Glutamatergic neuron (in vitro differentiated cells): ENCODE results near the gene ROBO1. TPM values are rescaled to one million over a fixed set of nuclear protein-coding genes. Genes with fewer than 3 reads are reported as not detected.

Source experiments
- DNase-seq: peaks from one replicate; pipeline ENCODE4 v3.0.0; 2022
- H3K27ac Mint-ChIP-seq: one replicate; pipeline ENCODE4 v1.8.0; 2020; ENCODE audit warnings: mild to moderate bottlenecking, mixed read lengths, inconsistent platforms; ENCODE audit not compliant: unreplicated experiment
- H3K27me3 Mint-ChIP-seq: one replicate; pipeline ENCODE4 v1.8.0; 2020; ENCODE audit warnings: mild to moderate bottlenecking, moderate library complexity, mixed read lengths, inconsistent platforms; ENCODE audit not compliant: unreplicated experiment
- H3K36me3 Mint-ChIP-seq: one replicate; pipeline ENCODE4 v1.8.0; 2020; ENCODE audit warnings: mild to moderate bottlenecking, mixed read lengths, inconsistent platforms; ENCODE audit not compliant: unreplicated experiment
- H3K4me1 Mint-ChIP-seq: one replicate; pipeline ENCODE4 v1.8.0; 2020; ENCODE audit warnings: mild to moderate bottlenecking, low read depth, mixed read lengths, inconsistent platforms; ENCODE audit not compliant: unreplicated experiment
- H3K4me3 Mint-ChIP-seq: one replicate; pipeline ENCODE4 v1.8.0; 2020; ENCODE audit warnings: mild to moderate bottlenecking, mixed read lengths, inconsistent platforms; ENCODE audit not compliant: unreplicated experiment
- H3K9me3 Mint-ChIP-seq: one replicate; pipeline ENCODE4 v1.8.0; 2020; ENCODE audit warnings: mild to moderate bottlenecking, moderate library complexity, mixed read lengths, inconsistent platforms; ENCODE audit not compliant: unreplicated experiment
- total RNA-seq: library from RNA; stranded (reverse); fragmentation: NEBNext Ultra II Directional; extraction: Animal tissue kit (Norgen Biotek cat#: 25700); gene quantifications from one replicate; pipeline ENCODE4 v1.2.1, GENCODE V29; 2021; ENCODE audit not compliant: unreplicated experiment
- TF ChIP-seq, protein P1 (sequence below): fragments of 200-600 bp; sonication (generic); IDR thresholded peaks from one replicate; pipeline ENCODE4 v1.5.0; 2021; ENCODE audit not compliant: partially characterized antibody, unreplicated experiment

ROBO1 gene
- total RNA-seq, 1 donor from 2014 or later = 505 TPM

DNA sequence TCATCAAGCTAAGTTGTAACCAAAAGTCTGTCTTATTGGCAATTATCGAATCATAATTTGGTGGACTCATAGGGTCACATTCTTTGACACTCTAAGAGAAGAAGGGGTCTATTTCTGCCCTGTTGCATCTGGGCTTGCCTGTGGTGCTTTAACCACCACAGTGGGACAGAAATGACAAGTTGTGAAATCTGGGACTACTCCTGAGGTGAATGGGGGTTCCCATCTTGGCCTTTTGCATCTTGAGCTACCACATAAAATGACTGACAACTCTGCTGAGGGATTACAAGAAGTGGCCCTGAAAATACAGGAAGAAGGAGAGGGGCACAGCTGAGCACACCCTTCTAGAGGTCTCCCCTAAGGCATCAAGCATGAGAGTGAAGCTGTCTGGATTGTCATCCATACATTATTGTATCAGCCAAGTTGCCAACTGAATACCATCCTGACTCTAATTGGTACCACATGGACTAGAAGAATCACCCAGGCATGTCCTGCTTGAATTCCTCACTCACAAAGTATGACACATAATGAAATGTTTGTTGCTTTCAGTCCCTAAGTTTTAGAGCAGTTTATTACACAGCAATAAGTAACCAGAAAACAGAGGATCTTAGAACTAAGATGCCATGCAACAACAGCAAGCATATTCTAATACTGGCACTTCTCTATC, 306.5 kb downstream of the ROBO1 start:
- Mint-ChIP-seq H3K36me3 (no peaks in the 10 kb centered on the region), H3K9me3 (no peaks in the 10 kb centered on the region), H3K27me3 (no peaks in the 10 kb centered on the region), H3K4me1 (no peaks in the 10 kb centered on the region), H3K4me3 (no peak overlapping the region), H3K27ac (no peak overlapping the region)
- DNase-seq = no peak
- TF ChIP-seq, protein P1, sequence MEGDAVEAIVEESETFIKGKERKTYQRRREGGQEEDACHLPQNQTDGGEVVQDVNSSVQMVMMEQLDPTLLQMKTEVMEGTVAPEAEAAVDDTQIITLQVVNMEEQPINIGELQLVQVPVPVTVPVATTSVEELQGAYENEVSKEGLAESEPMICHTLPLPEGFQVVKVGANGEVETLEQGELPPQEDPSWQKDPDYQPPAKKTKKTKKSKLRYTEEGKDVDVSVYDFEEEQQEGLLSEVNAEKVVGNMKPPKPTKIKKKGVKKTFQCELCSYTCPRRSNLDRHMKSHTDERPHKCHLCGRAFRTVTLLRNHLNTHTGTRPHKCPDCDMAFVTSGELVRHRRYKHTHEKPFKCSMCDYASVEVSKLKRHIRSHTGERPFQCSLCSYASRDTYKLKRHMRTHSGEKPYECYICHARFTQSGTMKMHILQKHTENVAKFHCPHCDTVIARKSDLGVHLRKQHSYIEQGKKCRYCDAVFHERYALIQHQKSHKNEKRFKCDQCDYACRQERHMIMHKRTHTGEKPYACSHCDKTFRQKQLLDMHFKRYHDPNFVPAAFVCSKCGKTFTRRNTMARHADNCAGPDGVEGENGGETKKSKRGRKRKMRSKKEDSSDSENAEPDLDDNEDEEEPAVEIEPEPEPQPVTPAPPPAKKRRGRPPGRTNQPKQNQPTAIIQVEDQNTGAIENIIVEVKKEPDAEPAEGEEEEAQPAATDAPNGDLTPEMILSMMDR = no peak

DNA sequence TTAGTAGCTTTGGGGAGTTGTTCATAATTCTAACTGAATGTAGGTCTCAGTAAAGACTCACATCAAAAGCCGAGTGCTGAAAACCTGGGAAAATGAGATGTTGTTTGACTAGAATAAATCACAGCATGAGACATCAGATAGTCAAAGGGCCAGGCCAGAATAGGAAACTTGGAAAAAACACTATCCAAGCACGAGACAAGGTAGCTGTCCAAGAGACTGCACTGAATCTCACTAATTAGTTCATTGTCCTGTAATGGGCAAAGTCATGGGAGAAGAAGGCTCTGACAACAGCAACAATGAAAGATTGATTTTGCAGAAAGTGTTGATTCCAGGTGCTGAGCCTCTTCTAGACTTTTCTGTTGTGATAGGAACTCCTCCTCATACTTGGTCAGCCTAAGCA, 314.2 kb downstream of the ROBO1 start:
- Mint-ChIP-seq H3K4me3 (no peak overlapping the region), H3K27ac (no peak overlapping the region), H3K36me3 (no peaks in the 10 kb centered on the region), H3K9me3 (no peaks in the 10 kb centered on the region), H3K27me3 (no peaks in the 10 kb centered on the region), H3K4me1 (no peaks in the 10 kb centered on the region)
- no peak for DNase-seq
- TF ChIP-seq, protein P1 = no peak

GRCh38 chr3:79436387-79436786, 331.4 kb downstream of the ROBO1 start:
- H3K27me3 Mint-ChIP-seq = no peaks in the 10 kb centered on the region
- H3K9me3 Mint-ChIP-seq = no peaks in the 10 kb centered on the region
- no peaks in the 10 kb centered on the region for H3K4me1 Mint-ChIP-seq
- H3K27ac Mint-ChIP-seq = no peak overlapping the region
- no peak for DNase-seq
- no peaks in the 10 kb centered on the region for H3K36me3 Mint-ChIP-seq
- TF ChIP-seq, protein P1 = no peak
- H3K4me3 Mint-ChIP-seq = no peak overlapping the region

GRCh38 chr3:79427081-79427480, 340.7 kb downstream of the ROBO1 start:
- Mint-ChIP-seq H3K36me3 (no peaks in the 10 kb centered on the region), H3K4me1 (no peaks in the 10 kb centered on the region), H3K27me3 (no peaks in the 10 kb centered on the region), H3K9me3 (no peaks in the 10 kb centered on the region), H3K27ac (no peak overlapping the region), H3K4me3 (no peak overlapping the region)
- TF ChIP-seq, protein P1 = no peak
- DNase-seq = no peak

GRCh38 chr3:79424811-79425210, 343.0 kb downstream of the ROBO1 start:
- Mint-ChIP-seq H3K4me1 (no peaks in the 10 kb centered on the region), H3K4me3 (no peak overlapping the region), H3K9me3 (no peaks in the 10 kb centered on the region), H3K27me3 (no peaks in the 10 kb centered on the region), H3K36me3 (no peaks in the 10 kb centered on the region), H3K27ac (no peak overlapping the region)
- no peak for DNase-seq
- TF ChIP-seq, protein P1 = no peak
